HepG2 (cell line): ENCODE results near the gene GPX1. TPM values are rescaled to one million over a fixed set of nuclear protein-coding genes. Genes with fewer than 3 reads are reported as not detected.

Source experiments
- ATAC-seq: fragments of 200-7000 bp; cut with Tn5 transposase; 3 replicates; pipeline ENCODE4 v1.9.1; 2020; ENCODE audit warnings: mild to moderate bottlenecking, moderate library complexity
- BruUV-seq: library from RNA; stranded (reverse); fragments of 400-500 nt; replicated peaks from 2 replicates; lab custom pipeline; 2021; lab: Mats Ljungman, UMichigan
- CTCF ChIA-PET: fragments of 300-600 bp; formaldehyde crosslinking; extraction: SDS; loops from one replicate; lab custom pipeline; 2021; ENCODE audit warnings: low total read pairs, inconsistent platforms, low intra/inter-chr PET ratio; lab: Yijun Ruan, JAX
- POLR2A ChIA-PET: fragments of 350-600 bp; sonication (Branson Sonifier 250); formaldehyde crosslinking; loops from one replicate; lab custom pipeline; 2020; ENCODE audit warnings: antibody characterized with exemption, inconsistent platforms; lab: Yijun Ruan, JAX
- DNase-seq: peaks from one replicate; pipeline ENCODE4 v3.0.0-alpha.2; 2015; ENCODE audit warnings: low spot score
- FAIRE-seq: peaks from 3 replicates; lab custom pipeline; 2011; peaks lifted over from hg19 to GRCh38; lab: Jason Lieb, UNC
- H2AFZ ChIP-seq: one replicate; pipeline ENCODE4 v1.6.1; 2011; ENCODE audit warnings: low read length, inconsistent platforms
- H3K27ac ChIP-seq: fragments of 300-600 bp; 3 replicates; pipeline ENCODE4 v1.8.0; 2011; ENCODE audit warnings: mixed run types, mild to moderate bottlenecking, mixed read lengths, low read length, inconsistent platforms; ENCODE audit not compliant: insufficient read depth; ENCODE audit errors: extremely low read length
- H3K27me3 ChIP-seq, 2 experiments: fragments of 200-600 bp in 1 of 2; 2 replicates in 1 of 2; 3 replicates in 1 of 2; pipeline versions ENCODE4 v1.6.0 to v1.8.0; 2011; ENCODE audit warnings: low read length in 2 of 2, mild to moderate bottlenecking in 2 of 2, moderate library complexity in 2 of 2, inconsistent platforms in 1 of 2; ENCODE audit not compliant: insufficient read depth in 2 of 2, control insufficient read depth in 1 of 2
- H3K36me3 ChIP-seq, 2 experiments: fragments of 200-600 bp in 1 of 2; replicated peaks in 1 of 2; 2 replicates in 1 of 2; 3 replicates in 1 of 2; pipeline versions ENCODE4 v1.5.1 to v1.8.0; 2011; ENCODE audit warnings: low read length in 2 of 2, inconsistent platforms in 1 of 2; ENCODE audit not compliant: insufficient read depth in 2 of 2, control insufficient read depth in 1 of 2
- H3K4me1 ChIP-seq: 2 replicates; pipeline ENCODE4 v1.5.1; 2012; ENCODE audit warnings: low read length, inconsistent platforms; ENCODE audit not compliant: insufficient read depth
- H3K4me2 ChIP-seq: 2 replicates; pipeline ENCODE4 v1.6.0; 2011; ENCODE audit warnings: low read depth, low read length, inconsistent platforms
- H3K4me3 ChIP-seq, 3 experiments: fragments of 200-600 bp in 1 of 3; sonication (generic), shearing (Covaris generic) in 1 of 3; replicated peaks in 1 of 3; 2 replicates each; pipeline ENCODE4 v1.5.1; 2011 to 2016; ENCODE audit warnings: low read length in 3 of 3, inconsistent platforms in 2 of 3, low read depth in 2 of 3, mild to moderate bottlenecking in 2 of 3, control low read depth in 1 of 3, mixed read lengths in 1 of 3; ENCODE audit not compliant: insufficient read depth in 1 of 3
- H3K79me2 ChIP-seq: one replicate; pipeline ENCODE4 v1.6.1; 2011; ENCODE audit warnings: low read length, inconsistent platforms; ENCODE audit not compliant: insufficient read depth
- H3K9ac ChIP-seq: 2 replicates; pipeline ENCODE4 v1.6.0; 2011; ENCODE audit warnings: mild to moderate bottlenecking, low read depth, low read length, inconsistent platforms; ENCODE audit not compliant: insufficient read depth
- H3K9me3 ChIP-seq: 2 replicates; pipeline ENCODE4 v1.5.1; 2012; ENCODE audit warnings: mild to moderate bottlenecking, low read length
- H4K20me1 ChIP-seq: 2 replicates; pipeline ENCODE4 v1.6.0; 2011; ENCODE audit warnings: inconsistent platforms, mild to moderate bottlenecking, low read length, moderate library complexity; ENCODE audit not compliant: insufficient read depth
- EEA1 ChIP-seq: sonication (generic); formaldehyde crosslinking; IDR thresholded peaks from 2 replicates; pipeline ENCODE4 v1.5.1; 2020; ENCODE audit warnings: mild to moderate bottlenecking, missing genetic modification reagents, borderline replicate concordance
- FOSL1 ChIP-seq: sonication (generic); formaldehyde crosslinking; IDR thresholded peaks from 2 replicates; pipeline ENCODE4 v1.9.0; 2021; ENCODE audit warnings: missing genetic modification reagents, borderline replicate concordance
- GPBP1L1 ChIP-seq: sonication (generic); formaldehyde crosslinking; IDR thresholded peaks from 2 replicates; pipeline ENCODE4 v1.5.0; 2020; ENCODE audit warnings: mild to moderate bottlenecking, missing genetic modification reagents
- MAZ ChIP-seq, 2 experiments: sonication (generic) in 1 of 2; formaldehyde crosslinking in 1 of 2; IDR thresholded peaks; 2 replicates each; pipeline versions ENCODE4 v1.5.0 to v1.6.1; 2012 to 2020; ENCODE audit warnings: low read depth in 2 of 2, mild to moderate bottlenecking in 2 of 2, borderline replicate concordance in 1 of 2, improper control_type of control experiment in 1 of 2, low read length in 1 of 2, missing genetic modification reagents in 1 of 2, moderate library complexity in 1 of 2
- PCBP2 ChIP-seq: fragments of 200-400 bp; formaldehyde crosslinking; optimal IDR thresholded peaks from 2 replicates; pipeline ENCODE3; 2018; ENCODE audit warnings: low read length, low read depth; ENCODE audit not compliant: poor library complexity, severe bottlenecking
- TERF1 ChIP-seq: sonication (generic); formaldehyde crosslinking; IDR thresholded peaks from 2 replicates; pipeline ENCODE4 v1.8.0; 2022; ENCODE audit warnings: mild to moderate bottlenecking, missing genetic modification reagents, moderate library complexity
- TOPORS ChIP-seq: sonication (generic); formaldehyde crosslinking; IDR thresholded peaks from 2 replicates; pipeline ENCODE4 v1.8.0; 2023; ENCODE audit warnings: mild to moderate bottlenecking, missing genetic modification reagents
- ZKSCAN5 ChIP-seq: sonication (generic); formaldehyde crosslinking; IDR thresholded peaks from 2 replicates; pipeline ENCODE4 v1.5.1; 2020; ENCODE audit warnings: mild to moderate bottlenecking, missing genetic modification reagents
- ZNF17 ChIP-seq: sonication (generic); formaldehyde crosslinking; IDR thresholded peaks from 2 replicates; pipeline ENCODE4 v1.5.0; 2020; ENCODE audit warnings: mild to moderate bottlenecking, missing genetic modification reagents
- ZNF225 ChIP-seq: sonication (generic); formaldehyde crosslinking; IDR thresholded peaks from 2 replicates; pipeline ENCODE4 v1.4.0; 2020; ENCODE audit warnings: mild to moderate bottlenecking, missing genetic modification reagents
- ZNF646 ChIP-seq: sonication (generic); formaldehyde crosslinking; IDR thresholded peaks from 2 replicates; pipeline ENCODE4 v1.9.0; 2021; ENCODE audit warnings: mild to moderate bottlenecking, missing genetic modification reagents
- ZNF670 ChIP-seq: sonication (generic); formaldehyde crosslinking; IDR thresholded peaks from 2 replicates; pipeline ENCODE4 v1.8.0; 2022; ENCODE audit warnings: mild to moderate bottlenecking, missing genetic modification reagents, borderline replicate concordance
- ZNF678 ChIP-seq: sonication (generic); formaldehyde crosslinking; IDR thresholded peaks from 2 replicates; pipeline ENCODE4 v1.4.0; 2020; ENCODE audit warnings: mild to moderate bottlenecking, missing genetic modification reagents
- ZNF839 ChIP-seq: sonication (generic); formaldehyde crosslinking; IDR thresholded peaks from 2 replicates; pipeline ENCODE4 v1.4.0; 2020; ENCODE audit warnings: missing genetic modification reagents, mild to moderate bottlenecking, borderline replicate concordance
- WGBS: methylation state at CpG from one replicate; pipeline ENCODE4 v1.1.6; 2017; ENCODE audit warnings: low lambda C conversion rate; 5-methylcytosine and 5-hydroxymethylcytosine counted together
- in situ Hi-C: cut with HindIII; loops from 2 replicates; pipeline ENCODE4 v1.10.0; 2017; ENCODE audit warnings: low pct_unique_long_range_greater_than_20kb; ENCODE audit not compliant: extremely low pct_ligation_motif_present
- intact Hi-C: fragments of 100-400 bp; cut with micrococcal nuclease; formaldehyde crosslinking; loops from one replicate; pipeline ENCODE4 v1.10.0; 2022; ENCODE audit not compliant: unreplicated experiment
- polyA plus RNA-seq, 8 experiments: library from polyadenylated mRNA; depleted of rRNA in 3 of 8; stranded (reverse) in 7 of 8; unstranded in 1 of 8; fragments of >200 nt; fragmentation: Illumina TruSeq in 4 of 8; extraction: Trizol in 4 of 8; gene quantifications; 2 replicates each; pipeline versions ENCODE4 v1.2.1 to v1.2.3, GENCODE V29; 2011 to 2016; ENCODE audit warnings: low read depth in 4 of 8, missing spikeins in 1 of 8, mixed read lengths in 1 of 8; ENCODE audit not compliant: insufficient read depth in 1 of 8
- total RNA-seq, 5 experiments: library from RNA; depleted of rRNA; stranded (reverse); fragments of >200 nt; fragmentation: Illumina TruSeq; extraction: Trizol; gene quantifications; 2 replicates each; pipeline ENCODE4 v1.2.3, GENCODE V29; 2016; ENCODE audit warnings: low read depth in 1 of 5

Gene GPX1
- total and polyA plus RNA-seq, 2 of the 13 experiments (the other 11 are each of a cell fraction or from before 2014, with no cell fraction given), result 149 to 168 TPM

GRCh38 chr3:49311283-49311682 is 46.9 kb downstream of the GPX1 start (continued):
- TF ChIP-seq ZNF646 (CRISPR knock-in tag) (no peak), TERF1 (CRISPR knock-in tag) (no peak), FOSL1 (CRISPR knock-in tag) (no peak), TOPORS (CRISPR knock-in tag) (no peak), ZNF670 (CRISPR knock-in tag) (no peak)

- Histone ChIP-seq H3K9ac (no peak overlapping the region), H3K4me1 (no peaks in the 10 kb centered on the region), H3K27me3 (no peaks in the 10 kb centered on the region), H3K79me2 (no peaks in the 10 kb centered on the region), H2AFZ (no peak overlapping the region), H3K27ac (no peak overlapping the region), H4K20me1 (no peaks in the 10 kb centered on the region), H3K36me3 (peaks cover 12 to 33% of the 10 kb centered on the region in 2 experiments; a peak in 4 of 5 replicates), H3K9me3 (no peaks in the 10 kb centered on the region), H3K4me2 (no peak overlapping the region), H3K4me3 (no peak overlapping the region)
- ATAC-seq (no peak), DNase-seq (no peak), FAIRE-seq (no peak)
- intact Hi-C loops (no loop called here), in situ Hi-C loops (no loop called here)
- BruUV-seq, result no TSS peak
- POLR2A ChIA-PET, result no interaction called here
- WGBS, result 100% methylated on average over 1 of the region's 1 CpG
- CTCF ChIA-PET, result no interaction called here
- TF ChIP-seq PCBP2 (no peak), ZNF225 (CRISPR knock-in tag) (no peak), MAZ (IDR thresholded peaks at IDR 0.05; ENCODE audit: borderline replicate concordance, low read depth, low read length) (no peak), MAZ (CRISPR knock-in tag; IDR thresholded peaks at IDR 0.05; ENCODE audit: low read depth) (no peak), ZNF839 (no peak), ZNF17 (CRISPR knock-in tag) (no peak), ZKSCAN5 (CRISPR knock-in tag) (no peak), ZNF678 (CRISPR knock-in tag) (no peak), EEA1 (CRISPR knock-in tag) (no peak), GPBP1L1 (CRISPR knock-in tag) (no peak)
These were observed 47.5 kb downstream of the GPX1 start for GRCh38 chr3:49310677-49311076.
